ENCODE measurements around the gene TFPI2. TPM values are rescaled to one million over a fixed set of nuclear protein-coding genes. Genes with fewer than 3 reads are reported as not detected.

The TFPI2 gene
- total RNA-seq, 1 experiment from 2014 or later = 4.4 TPM

GRCh38 chr7:93937818-93938217 is 47.3 kb upstream of the TFPI2 start:
- Mint-ChIP-seq H3K4me1 (no peaks in the 10 kb centered on the region), H3K27me3 (ENCODE audit: low read depth) (peaks cover 2% of the 10 kb centered on the region; the same call in 1 of the 2 replicates), H3K36me3 (ENCODE audit: insufficient read depth in 1 of 3, low read depth in 3 of 3) (peaks cover 0 to 3% (median 0%) of the 10 kb centered on the region in 3 experiments; a peak in 1 of 7 replicates), H3K9me3 (no peaks in the 10 kb centered on the region; a peak in 2 of 5 replicates), H3K27ac (no peak overlapping the region), H3K4me3 (no peak overlapping the region)
- Histone ChIP-seq H2AFZ (ENCODE audit: low read length) (no peak overlapping the region), H2BK120ac (ENCODE audit: low read depth, low read length, poor library complexity, severe bottlenecking) (no peak overlapping the region), H3K23ac (ENCODE audit: insufficient read length, low read depth, low read length) (no peak overlapping the region), H4K20me1 (ENCODE audit: control insufficient read depth, insufficient read depth, insufficient read length) (no peaks in the 10 kb centered on the region), H4K91ac (ENCODE audit: insufficient read length, low read depth, low read length) (no peak overlapping the region), H3K79me1 (ENCODE audit: insufficient read depth, low read depth, low read length, poor library complexity, severe bottlenecking) (no peaks in the 10 kb centered on the region), H3K9ac (ENCODE audit: extremely low read depth, insufficient read length, low read length) (no peak overlapping the region), H4K5ac (ENCODE audit: insufficient read length, low read depth, low read length) (no peak overlapping the region), H3K4me2 (ENCODE audit: insufficient read depth, insufficient read length, low read length) (no peak overlapping the region), H3K27me3 (ENCODE audit: insufficient read depth, low read length) (no peaks in the 10 kb centered on the region), H3K56ac (ENCODE audit: insufficient read length, low read depth, low read length) (no peak overlapping the region), H3K79me2 (ENCODE audit: insufficient read depth, low read length) (no peaks in the 10 kb centered on the region), H3K14ac (ENCODE audit: insufficient read depth, low read length) (no peak overlapping the region), H2AK5ac (ENCODE audit: insufficient read length, low read length) (no peak overlapping the region), H3K4me1 (ENCODE audit: insufficient read depth, low read length) (no peaks in the 10 kb centered on the region), H2BK20ac (ENCODE audit: low read depth, low read length, poor library complexity, severe bottlenecking) (no peak overlapping the region), H2BK12ac (ENCODE audit: insufficient read length, low read depth, low read length) (no peak overlapping the region), H2BK5ac (ENCODE audit: insufficient read length, low read length) (no peak overlapping the region), H3K27ac (ENCODE audit: insufficient read length, low read depth, low read length) (no peak overlapping the region), H3K23me2 (ENCODE audit: insufficient read length, low read depth, low read length, poor library complexity, severe bottlenecking) (no peaks in the 10 kb centered on the region), H2BK15ac (ENCODE audit: low read depth, low read length) (no peak overlapping the region), H3T11ph (ENCODE audit: low read length) (no peak overlapping the region), H3K18ac (ENCODE audit: insufficient read length, low read depth, low read length) (no peak overlapping the region), H3K9me3 (ENCODE audit: control insufficient read depth, low read depth, low read length) (no peaks in the 10 kb centered on the region), H3K4ac (ENCODE audit: low read depth, low read length) (no peak overlapping the region), H4K8ac (replicated peaks; ENCODE audit: insufficient read length, low read depth, low read length) (no peak overlapping the region)
- TF ChIP-seq, protein P1, sequence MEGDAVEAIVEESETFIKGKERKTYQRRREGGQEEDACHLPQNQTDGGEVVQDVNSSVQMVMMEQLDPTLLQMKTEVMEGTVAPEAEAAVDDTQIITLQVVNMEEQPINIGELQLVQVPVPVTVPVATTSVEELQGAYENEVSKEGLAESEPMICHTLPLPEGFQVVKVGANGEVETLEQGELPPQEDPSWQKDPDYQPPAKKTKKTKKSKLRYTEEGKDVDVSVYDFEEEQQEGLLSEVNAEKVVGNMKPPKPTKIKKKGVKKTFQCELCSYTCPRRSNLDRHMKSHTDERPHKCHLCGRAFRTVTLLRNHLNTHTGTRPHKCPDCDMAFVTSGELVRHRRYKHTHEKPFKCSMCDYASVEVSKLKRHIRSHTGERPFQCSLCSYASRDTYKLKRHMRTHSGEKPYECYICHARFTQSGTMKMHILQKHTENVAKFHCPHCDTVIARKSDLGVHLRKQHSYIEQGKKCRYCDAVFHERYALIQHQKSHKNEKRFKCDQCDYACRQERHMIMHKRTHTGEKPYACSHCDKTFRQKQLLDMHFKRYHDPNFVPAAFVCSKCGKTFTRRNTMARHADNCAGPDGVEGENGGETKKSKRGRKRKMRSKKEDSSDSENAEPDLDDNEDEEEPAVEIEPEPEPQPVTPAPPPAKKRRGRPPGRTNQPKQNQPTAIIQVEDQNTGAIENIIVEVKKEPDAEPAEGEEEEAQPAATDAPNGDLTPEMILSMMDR (conservative IDR thresholded peaks at IDR 0.05) = no peak
- WGBS (ENCODE audit: extremely low coverage, insufficient read length, low lambda C conversion rate) = no CpG with 5 or more reads among the region's 1 CpG
- DNase-seq = no peak
